HepG2 (cell line): Measurements from ENCODE around the gene PPP1R7. TPM values are rescaled to one million over a fixed set of nuclear protein-coding genes. Genes with fewer than 3 reads are reported as not detected.
"Not testable (repeated sequence)": the region's sequence is repeated elsewhere in the genome, so short reads cannot be mapped to it uniquely, and the experiment has no call there.

Source experiments
- ATAC-seq: fragments of 200-7000 bp; cut with Tn5 transposase; 3 replicates; pipeline ENCODE4 v1.9.1; 2020; ENCODE audit warnings: mild to moderate bottlenecking, moderate library complexity
- BruUV-seq: library from RNA; stranded (reverse); fragments of 400-500 nt; replicated peaks from 2 replicates; lab custom pipeline; 2021; lab: Mats Ljungman, UMichigan
- CTCF ChIA-PET: fragments of 300-600 bp; formaldehyde crosslinking; extraction: SDS; loops from one replicate; lab custom pipeline; 2021; ENCODE audit warnings: low total read pairs, inconsistent platforms, low intra/inter-chr PET ratio; lab: Yijun Ruan, JAX
- POLR2A ChIA-PET: fragments of 350-600 bp; sonication (Branson Sonifier 250); formaldehyde crosslinking; loops from one replicate; lab custom pipeline; 2020; ENCODE audit warnings: antibody characterized with exemption, inconsistent platforms; lab: Yijun Ruan, JAX
- DNase-seq: peaks from one replicate; pipeline ENCODE4 v3.0.0-alpha.2; 2015; ENCODE audit warnings: low spot score
- FAIRE-seq: peaks from 3 replicates; lab custom pipeline; 2011; peaks lifted over from hg19 to GRCh38; lab: Jason Lieb, UNC
- H2AFZ ChIP-seq: one replicate; pipeline ENCODE4 v1.6.1; 2011; ENCODE audit warnings: low read length, inconsistent platforms
- H3K27ac ChIP-seq: fragments of 300-600 bp; 3 replicates; pipeline ENCODE4 v1.8.0; 2011; ENCODE audit warnings: mixed run types, mild to moderate bottlenecking, mixed read lengths, low read length, inconsistent platforms; ENCODE audit not compliant: insufficient read depth; ENCODE audit errors: extremely low read length
- H3K27me3 ChIP-seq, 2 experiments: fragments of 200-600 bp in 1 of 2; 2 replicates in 1 of 2; 3 replicates in 1 of 2; pipeline versions ENCODE4 v1.6.0 to v1.8.0; 2011; ENCODE audit warnings: low read length in 2 of 2, mild to moderate bottlenecking in 2 of 2, moderate library complexity in 2 of 2, inconsistent platforms in 1 of 2; ENCODE audit not compliant: insufficient read depth in 2 of 2, control insufficient read depth in 1 of 2
- H3K36me3 ChIP-seq, 2 experiments: fragments of 200-600 bp in 1 of 2; replicated peaks in 1 of 2; 2 replicates in 1 of 2; 3 replicates in 1 of 2; pipeline versions ENCODE4 v1.5.1 to v1.8.0; 2011; ENCODE audit warnings: low read length in 2 of 2, inconsistent platforms in 1 of 2; ENCODE audit not compliant: insufficient read depth in 2 of 2, control insufficient read depth in 1 of 2
- H3K4me1 ChIP-seq: 2 replicates; pipeline ENCODE4 v1.5.1; 2012; ENCODE audit warnings: low read length, inconsistent platforms; ENCODE audit not compliant: insufficient read depth
- H3K4me2 ChIP-seq: 2 replicates; pipeline ENCODE4 v1.6.0; 2011; ENCODE audit warnings: low read depth, low read length, inconsistent platforms
- H3K4me3 ChIP-seq, 3 experiments: fragments of 200-600 bp in 1 of 3; sonication (generic), shearing (Covaris generic) in 1 of 3; replicated peaks in 1 of 3; 2 replicates each; pipeline ENCODE4 v1.5.1; 2011 to 2016; ENCODE audit warnings: low read length in 3 of 3, inconsistent platforms in 2 of 3, low read depth in 2 of 3, mild to moderate bottlenecking in 2 of 3, control low read depth in 1 of 3, mixed read lengths in 1 of 3; ENCODE audit not compliant: insufficient read depth in 1 of 3
- H3K79me2 ChIP-seq: one replicate; pipeline ENCODE4 v1.6.1; 2011; ENCODE audit warnings: low read length, inconsistent platforms; ENCODE audit not compliant: insufficient read depth
- H3K9ac ChIP-seq: 2 replicates; pipeline ENCODE4 v1.6.0; 2011; ENCODE audit warnings: mild to moderate bottlenecking, low read depth, low read length, inconsistent platforms; ENCODE audit not compliant: insufficient read depth
- H3K9me3 ChIP-seq: 2 replicates; pipeline ENCODE4 v1.5.1; 2012; ENCODE audit warnings: mild to moderate bottlenecking, low read length
- H4K20me1 ChIP-seq: 2 replicates; pipeline ENCODE4 v1.6.0; 2011; ENCODE audit warnings: inconsistent platforms, mild to moderate bottlenecking, low read length, moderate library complexity; ENCODE audit not compliant: insufficient read depth
- BRD4 ChIP-seq: sonication (generic); formaldehyde crosslinking; IDR thresholded peaks from 2 replicates; pipeline ENCODE4 v1.4.0; 2020; ENCODE audit warnings: missing genetic modification reagents
- FOXA1 ChIP-seq, 2 experiments: fragments of 450-650 bp in 1 of 2; sonication (generic) in 1 of 2; formaldehyde crosslinking in 1 of 2; IDR thresholded peaks; 2 replicates each; pipeline versions ENCODE4 v1.4.0 to v1.6.1; 2016 to 2020; ENCODE audit warnings: missing genetic modification reagents in 1 of 2
- HNF4A ChIP-seq: sonication (generic); formaldehyde crosslinking; IDR thresholded peaks from 2 replicates; pipeline ENCODE4 v1.4.0; 2020; ENCODE audit warnings: missing genetic modification reagents
- HNRNPUL1 ChIP-seq: fragments of 200-400 bp; formaldehyde crosslinking; IDR thresholded peaks from 2 replicates; pipeline ENCODE4 v1.6.1; 2017; ENCODE audit warnings: low read depth, mild to moderate bottlenecking, low read length, moderate library complexity
- MTA1 ChIP-seq: sonication (generic); formaldehyde crosslinking; IDR thresholded peaks from 2 replicates; pipeline ENCODE4 v1.4.0; 2020; ENCODE audit warnings: missing genetic modification reagents, mild to moderate bottlenecking, borderline replicate concordance
- ZBTB38 ChIP-seq: sonication (generic); formaldehyde crosslinking; IDR thresholded peaks from 2 replicates; pipeline ENCODE4 v1.5.1; 2020; ENCODE audit warnings: mild to moderate bottlenecking, missing genetic modification reagents
- ZNF12 ChIP-seq: sonication (generic); formaldehyde crosslinking; IDR thresholded peaks from 2 replicates; pipeline ENCODE4 v1.5.0; 2020; ENCODE audit warnings: missing genetic modification reagents
- ZNF326 ChIP-seq: sonication (generic); formaldehyde crosslinking; IDR thresholded peaks from 2 replicates; pipeline ENCODE4 v1.4.0; 2020; ENCODE audit warnings: missing genetic modification reagents, borderline replicate concordance
- ZNF784 ChIP-seq: sonication (generic); formaldehyde crosslinking; IDR thresholded peaks from 2 replicates; pipeline ENCODE4 v1.5.1; 2020; ENCODE audit warnings: missing genetic modification reagents, mild to moderate bottlenecking, borderline replicate concordance
- WGBS: methylation state at CpG from one replicate; pipeline ENCODE4 v1.1.6; 2017; ENCODE audit warnings: low lambda C conversion rate; 5-methylcytosine and 5-hydroxymethylcytosine counted together
- in situ Hi-C: cut with HindIII; loops from 2 replicates; pipeline ENCODE4 v1.10.0; 2017; ENCODE audit warnings: low pct_unique_long_range_greater_than_20kb; ENCODE audit not compliant: extremely low pct_ligation_motif_present
- intact Hi-C: fragments of 100-400 bp; cut with micrococcal nuclease; formaldehyde crosslinking; loops from one replicate; pipeline ENCODE4 v1.10.0; 2022; ENCODE audit not compliant: unreplicated experiment
- polyA plus RNA-seq, 8 experiments: library from polyadenylated mRNA; depleted of rRNA in 3 of 8; stranded (reverse) in 7 of 8; unstranded in 1 of 8; fragments of >200 nt; fragmentation: Illumina TruSeq in 4 of 8; extraction: Trizol in 4 of 8; gene quantifications; 2 replicates each; pipeline versions ENCODE4 v1.2.1 to v1.2.3, GENCODE V29; 2011 to 2016; ENCODE audit warnings: low read depth in 4 of 8, missing spikeins in 1 of 8, mixed read lengths in 1 of 8; ENCODE audit not compliant: insufficient read depth in 1 of 8
- total RNA-seq, 5 experiments: library from RNA; depleted of rRNA; stranded (reverse); fragments of >200 nt; fragmentation: Illumina TruSeq; extraction: Trizol; gene quantifications; 2 replicates each; pipeline ENCODE4 v1.2.3, GENCODE V29; 2016; ENCODE audit warnings: low read depth in 1 of 5

Gene PPP1R7
- total and polyA plus RNA-seq, 2 of the 13 experiments (the other 11 are each of a cell fraction or from before 2014, with no cell fraction given): 33.3 to 67.9 TPM

- TF ChIP-seq ZNF784 (CRISPR knock-in tag): no peak
- no peak for TF ChIP-seq HNRNPUL1
- peak; percentile 30; the same call in 1 of the 2 replicates for TF ChIP-seq ZBTB38 (CRISPR knock-in tag)
- TF ChIP-seq ZNF12 (CRISPR knock-in tag): no peak
- no peak for TF ChIP-seq BRD4
- TF ChIP-seq FOXA1 (IDR thresholded peaks at IDR 0.05): no peak
- 0 out of 2 replicates have a peak, but pooled peaks have one; percentile 7 for TF ChIP-seq FOXA1 (CRISPR knock-in tag; IDR thresholded peaks at IDR 0.05)
- TF ChIP-seq ZNF326 (CRISPR knock-in tag): no peak
- TF ChIP-seq MTA1 (CRISPR knock-in tag): peak; percentile 28; the same call in 1 of the 2 replicates
- peak; percentile 45; the same call in 1 of the 2 replicates for TF ChIP-seq HNF4A (CRISPR knock-in tag)
Measured at GRCh38 chr2:241195506-241196130, 45.4 kb downstream of the PPP1R7 start (continued).

DNA sequence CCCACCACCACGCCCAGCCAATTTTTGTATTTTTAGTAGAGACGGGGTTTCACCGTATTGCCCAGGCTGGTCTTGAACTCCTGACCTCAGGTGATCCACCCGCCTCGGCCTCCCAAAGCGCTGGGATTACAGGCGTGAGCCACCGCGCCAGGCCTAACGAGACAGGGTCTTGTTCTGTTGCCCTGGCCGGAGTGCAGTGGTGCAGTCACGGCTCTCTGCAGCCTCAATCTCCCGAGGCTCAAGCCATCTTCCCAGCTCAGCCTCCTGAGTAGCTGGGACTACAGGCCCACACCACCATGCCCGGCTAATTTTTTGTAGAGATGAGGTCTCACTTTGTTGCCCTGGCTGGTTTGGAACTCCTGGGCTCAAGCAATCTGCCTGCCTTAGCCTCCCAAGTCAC lies 47.0 kb downstream of the PPP1R7 start:
- POLR2A ChIA-PET, H3K9ac ChIP-seq, H2AFZ ChIP-seq, H3K36me3 ChIP-seq, CTCF ChIA-PET, BruUV-seq, H3K79me2 ChIP-seq, FAIRE-seq, DNase-seq, H3K4me3 ChIP-seq, ATAC-seq, intact Hi-C loops, H3K4me2 ChIP-seq, H3K27ac ChIP-seq, H3K9me3 ChIP-seq, H4K20me1 ChIP-seq: not testable (repeated sequence)
- peaks cover 21 to 74% of the 10 kb centered on the region in 2 experiments for H3K27me3 ChIP-seq
- 79% methylated on average over 13 of the region's 14 CpGs for WGBS
- H3K4me1 ChIP-seq: peaks cover 27% of the 10 kb centered on the region
- in situ Hi-C loops: loop anchor here (5.0 kb wide), 1 partner anchor 355 kb away; no protein-coding TSS in a partner anchor
